ENCODE data around the gene ABCD1. TPM values are rescaled to one million over a fixed set of nuclear protein-coding genes. Genes with fewer than 3 reads are reported as not detected.

ABCD1 gene
- total RNA-seq, 1 experiment from 2014 or later = 9.1 TPM

GRCh38 chrX:153775293-153776119 lies 50.9 kb downstream of the ABCD1 start:
- H3K4me3 Mint-ChIP-seq = no peak overlapping the region
- H3K4me1 Mint-ChIP-seq = no peaks in the 10 kb centered on the region; the same call in 1 of the 2 replicates
- ChIA-PET CTCF (no interaction called here), POLR2A (no interaction called here)
- H3K9me3 Mint-ChIP-seq = no peaks in the 10 kb centered on the region
- H3K36me3 Mint-ChIP-seq = no peaks in the 10 kb centered on the region
- DNase-seq (ENCODE audit: low spot score) (no peak), ATAC-seq (no peak)
- TF ChIP-seq SMAD4 (CRISPR knock-in tag; IDR thresholded peaks at IDR 0.05) (no peak), MLX (CRISPR knock-in tag; IDR thresholded peaks at IDR 0.05) (no peak), ETV6 (CRISPR knock-in tag; IDR thresholded peaks at IDR 0.05) (no peak)
- H3K27ac Mint-ChIP-seq = no peak overlapping the region
- H3K27me3 Mint-ChIP-seq (ENCODE audit: low read depth) = no peaks in the 10 kb centered on the region

- H3K36me3 Mint-ChIP-seq = no peaks in the 10 kb centered on the region
- DNase-seq (ENCODE audit: low spot score) (no peak), ATAC-seq (no peak)
- H3K27me3 Mint-ChIP-seq (ENCODE audit: low read depth) = no peaks in the 10 kb centered on the region
- no peaks in the 10 kb centered on the region; the same call in 1 of the 2 replicates for H3K4me1 Mint-ChIP-seq
- POLR2A ChIA-PET = no interaction called here
- CTCF ChIA-PET = no interaction called here
- no peak overlapping the region for H3K27ac Mint-ChIP-seq
- H3K9me3 Mint-ChIP-seq = no peaks in the 10 kb centered on the region
- no peak overlapping the region for H3K4me3 Mint-ChIP-seq
- TF ChIP-seq ZMAT4 (CRISPR knock-in tag; IDR thresholded peaks at IDR 0.05) (no peak), HMGA2 (CRISPR knock-in tag; IDR thresholded peaks at IDR 0.05) (no peak), ARID4B (CRISPR knock-in tag; IDR thresholded peaks at IDR 0.05; ENCODE audit: borderline replicate concordance) (no peak), NR3C1 (CRISPR knock-in tag; conservative IDR thresholded peaks at IDR 0.05; ENCODE audit: low read depth) (no peak), ATF3 (CRISPR knock-in tag; conservative IDR thresholded peaks at IDR 0.05) (no peak), STAT6 (CRISPR knock-in tag; conservative IDR thresholded peaks at IDR 0.05; ENCODE audit: low read depth) (no peak), IRF1 (CRISPR knock-in tag; IDR thresholded peaks at IDR 0.05) (no peak), ZNF219 (CRISPR knock-in tag; IDR thresholded peaks at IDR 0.05; ENCODE audit: borderline replicate concordance) (no peak), ZNF281 (CRISPR knock-in tag; IDR thresholded peaks at IDR 0.05) (no peak), KAT7 (CRISPR knock-in tag; IDR thresholded peaks at IDR 0.05; ENCODE audit: borderline replicate concordance) (no peak), CREB1 (CRISPR knock-in tag; IDR thresholded peaks at IDR 0.05) (no peak), ETV6 (CRISPR knock-in tag; IDR thresholded peaks at IDR 0.05) (no peak), JUN (CRISPR knock-in tag; IDR thresholded peaks at IDR 0.05) (no peak), ZNF423 (CRISPR knock-in tag; IDR thresholded peaks at IDR 0.05) (no peak), PRRX2 (CRISPR knock-in tag; IDR thresholded peaks at IDR 0.05) (no peak), SOX15 (CRISPR knock-in tag; IDR thresholded peaks at IDR 0.05) (no peak), ZSCAN18 (CRISPR knock-in tag; IDR thresholded peaks at IDR 0.05) (no peak), RELA (CRISPR knock-in tag; IDR thresholded peaks at IDR 0.05; ENCODE audit: borderline replicate concordance) (no peak)
Observed at GRCh38 chrX:153776120-153776599, 51.5 kb downstream of the ABCD1 start.
